HG03045 (cell line): ENCODE results near the gene SLC7A4.

ENCODE experiments used
- ATAC-seq: cut with Tn5 transposase; IDR thresholded peaks from one replicate; pipeline ENCODE4 v1.9.1; 2021; ENCODE audit warnings: mild to moderate bottlenecking, moderate library complexity; ENCODE audit not compliant: unreplicated experiment

SLC7A4 gene

GRCh38 chr22:21000207-21000986 is 32.0 kb downstream of the SLC7A4 start:
- ATAC-seq, result no peak

GRCh38 chr22:20999350-21000206 is 32.8 kb downstream of the SLC7A4 start:
- ATAC-seq, result no peak

- ATAC-seq, result no peak
These were observed 33.7 kb downstream of the SLC7A4 start for GRCh38 chr22:20998411-20999336.

GRCh38 chr22:20997536-20998257 is 34.7 kb downstream of the SLC7A4 start:
- no peak for ATAC-seq

- no peak for ATAC-seq
These were observed 35.5 kb downstream of the SLC7A4 start for GRCh38 chr22:20996598-20997535.

- no peak for ATAC-seq
These were observed 36.3 kb downstream of the SLC7A4 start for GRCh38 chr22:20996031-20996410.

- ATAC-seq, result no peak
These were observed 36.9 kb downstream of the SLC7A4 start for GRCh38 chr22:20995329-20996030.

- no peak for ATAC-seq
These were observed 37.5 kb downstream of the SLC7A4 start for GRCh38 chr22:20994902-20995241.

GRCh38 chr22:20994128-20994901 is 38.0 kb downstream of the SLC7A4 start:
- ATAC-seq, result no peak

- ATAC-seq, result no peak
These were observed 38.8 kb downstream of the SLC7A4 start for GRCh38 chr22:20993304-20994127.

GRCh38 chr22:20992456-20993303 is 39.7 kb downstream of the SLC7A4 start:
- ATAC-seq, result no peak

GRCh38 chr22:20992056-20992442 is 40.3 kb downstream of the SLC7A4 start:
- ATAC-seq, result no peak

GRCh38 chr22:20991252-20992055 is 40.9 kb downstream of the SLC7A4 start:
- ATAC-seq, result no peak

- ATAC-seq, result no peak
These were observed 41.9 kb downstream of the SLC7A4 start for GRCh38 chr22:20990184-20991180.
